ENCODE results near the gene BAD.

DNA sequence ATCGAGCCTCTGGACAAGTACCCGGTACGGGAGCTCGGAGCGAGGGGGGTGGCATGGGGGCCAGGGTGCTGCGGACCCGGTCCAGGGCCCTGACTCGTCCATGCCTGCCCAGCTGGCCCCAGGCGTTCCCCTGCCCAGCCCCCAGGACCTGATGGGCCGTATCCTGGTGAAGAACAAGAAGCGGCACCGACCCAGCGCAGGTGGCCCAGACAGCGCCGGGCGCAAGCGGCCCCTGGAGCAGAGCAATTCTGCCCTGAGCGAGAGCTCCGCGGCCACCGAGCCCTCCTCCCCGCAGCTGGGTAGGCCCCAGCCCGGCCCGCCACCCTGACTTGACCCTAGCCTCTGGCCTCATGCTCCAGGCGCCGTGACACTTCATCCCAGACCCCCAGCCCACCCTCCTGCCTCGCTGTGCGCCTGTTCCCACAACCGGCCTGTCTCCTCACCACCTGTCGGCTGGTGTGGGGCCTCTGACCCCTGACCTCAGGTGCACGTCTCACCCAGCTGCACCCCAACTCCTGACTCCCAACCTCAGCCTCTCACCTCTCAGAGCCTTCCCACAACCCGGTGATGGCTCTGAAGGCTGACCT is 25.4 kb downstream of the BAD start:
- TF ChIP-seq, protein P1, sequence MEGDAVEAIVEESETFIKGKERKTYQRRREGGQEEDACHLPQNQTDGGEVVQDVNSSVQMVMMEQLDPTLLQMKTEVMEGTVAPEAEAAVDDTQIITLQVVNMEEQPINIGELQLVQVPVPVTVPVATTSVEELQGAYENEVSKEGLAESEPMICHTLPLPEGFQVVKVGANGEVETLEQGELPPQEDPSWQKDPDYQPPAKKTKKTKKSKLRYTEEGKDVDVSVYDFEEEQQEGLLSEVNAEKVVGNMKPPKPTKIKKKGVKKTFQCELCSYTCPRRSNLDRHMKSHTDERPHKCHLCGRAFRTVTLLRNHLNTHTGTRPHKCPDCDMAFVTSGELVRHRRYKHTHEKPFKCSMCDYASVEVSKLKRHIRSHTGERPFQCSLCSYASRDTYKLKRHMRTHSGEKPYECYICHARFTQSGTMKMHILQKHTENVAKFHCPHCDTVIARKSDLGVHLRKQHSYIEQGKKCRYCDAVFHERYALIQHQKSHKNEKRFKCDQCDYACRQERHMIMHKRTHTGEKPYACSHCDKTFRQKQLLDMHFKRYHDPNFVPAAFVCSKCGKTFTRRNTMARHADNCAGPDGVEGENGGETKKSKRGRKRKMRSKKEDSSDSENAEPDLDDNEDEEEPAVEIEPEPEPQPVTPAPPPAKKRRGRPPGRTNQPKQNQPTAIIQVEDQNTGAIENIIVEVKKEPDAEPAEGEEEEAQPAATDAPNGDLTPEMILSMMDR (optimal IDR thresholded peaks at IDR 0.05 in 1 of 3, IDR thresholded peaks at IDR 0.05 in 1 of 3, conservative IDR thresholded peaks at IDR 0.05 in 1 of 3; ENCODE audit: extremely low read depth in 1 of 3, insufficient read depth in 2 of 3, low read length in 3 of 3): no peak
- TF ChIP-seq EZH2 (IDR thresholded peaks at IDR 0.05; ENCODE audit: low read length): no peak

All from keratinocyte (primary cell).